Prostate gland (tissue), 2 donors: ENCODE measurements around the gene ALDH3A2. TPM values are rescaled to one million over a fixed set of nuclear protein-coding genes. Genes with fewer than 3 reads are reported as not detected.

ENCODE experiments used
- DNase-seq: peaks from one replicate; pipeline ENCODE4 v3.0.0-alpha.2; 2019; ENCODE audit warnings: low spot score
- H3K27ac ChIP-seq, 2 donors: fragments of 200-600 bp; sonication (generic); 2 replicates each; pipeline ENCODE4 v1.5.1; 2017 to 2019
- H3K27me3 ChIP-seq: fragments of 200-600 bp; sonication (generic); replicated peaks from 2 replicates; pipeline ENCODE4 v1.5.1; 2019; ENCODE audit not compliant: insufficient read depth
- H3K36me3 ChIP-seq, 2 donors: fragments of 200-600 bp; sonication (generic); 1 replicate in 1 of 2; 2 replicates in 1 of 2; pipeline versions ENCODE4 v1.5.1 to v1.8.1; 2017 to 2019
- H3K4me1 ChIP-seq: fragments of 200-600 bp; sonication (generic); replicated peaks from 2 replicates; pipeline ENCODE4 v1.5.1; 2019
- H3K4me3 ChIP-seq, 2 donors: fragments of 200-600 bp; sonication (generic); 2 replicates each; pipeline ENCODE4 v1.5.1; 2017 to 2019
- H3K9me3 ChIP-seq: fragments of 200-600 bp; sonication (generic); 2 replicates; pipeline ENCODE4 v1.5.1; 2017
- CTCF ChIP-seq, 4 experiments: fragments of 200-600 bp in 2 of 4; fragments of 450-650 bp in 2 of 4; sonication (generic) in 2 of 4; IDR thresholded peaks; 1 replicate in 3 of 4; 2 replicates in 1 of 4; pipeline ENCODE4 v1.5.1; 2016 to 2019; ENCODE audit warnings: antibody characterized with exemption in 4 of 4, mild to moderate bottlenecking in 2 of 4, moderate library complexity in 2 of 4
- POLR2A ChIP-seq: fragments of 450-650 bp; IDR thresholded peaks from one replicate; pipeline ENCODE4 v1.6.1; 2016; ENCODE audit warnings: antibody characterized with exemption, mild to moderate bottlenecking
- POLR2AphosphoS5 ChIP-seq: sonication (generic); formaldehyde crosslinking; IDR thresholded peaks from one replicate; pipeline ENCODE4 v1.6.1; 2017; ENCODE audit warnings: antibody characterized with exemption
- WGBS: methylation state at CpG from one replicate; pipeline ENCODE4 v1.1.5; 2018; 5-methylcytosine and 5-hydroxymethylcytosine counted together
- intact Hi-C: fragments of 100-400 bp; cut with DNase I; formaldehyde crosslinking; loops from one replicate; pipeline ENCODE4 v1.14.2; 2022
- total RNA-seq, 2 donors: library from RNA; depleted of rRNA; stranded (reverse); fragments of >200 nt; gene quantifications; one replicate each; pipeline ENCODE4 v1.1.0, GENCODE V29; 2016

ALDH3A2 gene
- total RNA-seq, 2 donors from 2014 or later: 202 to 357 TPM

GRCh38 chr17:19702217-19702641 lies 53.7 kb downstream of the ALDH3A2 start:
- WGBS: 66% methylated on average over 4 of the region's 4 CpGs

DNA sequence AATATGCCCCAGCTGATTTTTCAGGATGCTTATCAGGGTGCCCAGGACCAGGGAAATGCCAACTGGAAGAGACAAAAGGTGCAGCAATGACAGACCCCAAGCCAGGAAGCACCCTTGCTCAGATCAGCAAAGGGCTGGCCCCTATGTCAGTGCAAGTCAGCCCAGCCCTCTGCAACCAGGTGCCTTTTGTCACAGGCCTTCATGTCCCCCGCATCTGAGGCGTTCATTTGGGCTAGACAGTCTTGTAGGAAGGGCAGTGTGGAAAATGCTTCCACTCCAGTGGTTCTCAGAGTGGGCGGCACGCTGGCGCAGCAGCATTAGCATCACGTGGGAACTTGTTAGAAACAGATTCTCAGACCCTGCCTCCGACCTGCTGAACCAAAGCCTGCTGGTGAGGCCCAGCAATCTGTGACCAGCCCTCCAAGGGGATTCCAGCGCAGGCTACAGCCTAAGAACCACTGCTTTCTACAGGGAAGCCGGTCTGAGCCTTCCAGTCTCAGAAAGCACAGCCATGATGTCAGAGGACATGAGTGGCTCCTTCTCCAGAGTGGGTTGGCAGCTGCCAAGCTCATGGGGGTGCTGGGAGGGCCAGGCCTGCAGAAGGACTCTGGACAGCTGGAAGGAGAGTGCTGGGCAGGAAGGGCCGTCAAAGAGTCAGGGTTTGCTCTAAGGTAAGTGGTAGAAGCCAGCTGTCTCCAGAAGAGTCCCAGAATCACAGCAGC lies 54.7 kb downstream of the ALDH3A2 start:
- intact Hi-C loops: no loop called here
- Histone ChIP-seq H3K36me3 (no peaks in the 10 kb centered on the region), H3K27ac (no peak overlapping the region), H3K4me3 (no peak overlapping the region), H3K9me3 (no peaks in the 10 kb centered on the region), H3K27me3 (no peaks in the 10 kb centered on the region), H3K4me1 (no peaks in the 10 kb centered on the region)
- DNase-seq: no peak
- WGBS: 88% methylated on average over 10 of the region's 10 CpGs
- TF ChIP-seq POLR2AphosphoS5 (no peak), POLR2A (no peak), CTCF (IDR thresholded peaks at IDR 0.05) (no peak)

More at GRCh38 chr17:19702217-19702641, 53.7 kb downstream of the ALDH3A2 start:
- H3K27ac ChIP-seq: no peak overlapping the region
- no peaks in the 10 kb centered on the region for H3K4me1 ChIP-seq
- no peak for DNase-seq
- TF ChIP-seq POLR2A (no peak), CTCF (IDR thresholded peaks at IDR 0.05) (no peak), POLR2AphosphoS5 (no peak)
- intact Hi-C loops: no loop called here
- H3K4me3 ChIP-seq: no peak overlapping the region
- H3K27me3 ChIP-seq: no peaks in the 10 kb centered on the region
- no peaks in the 10 kb centered on the region for H3K36me3 ChIP-seq
- no peaks in the 10 kb centered on the region for H3K9me3 ChIP-seq

DNA sequence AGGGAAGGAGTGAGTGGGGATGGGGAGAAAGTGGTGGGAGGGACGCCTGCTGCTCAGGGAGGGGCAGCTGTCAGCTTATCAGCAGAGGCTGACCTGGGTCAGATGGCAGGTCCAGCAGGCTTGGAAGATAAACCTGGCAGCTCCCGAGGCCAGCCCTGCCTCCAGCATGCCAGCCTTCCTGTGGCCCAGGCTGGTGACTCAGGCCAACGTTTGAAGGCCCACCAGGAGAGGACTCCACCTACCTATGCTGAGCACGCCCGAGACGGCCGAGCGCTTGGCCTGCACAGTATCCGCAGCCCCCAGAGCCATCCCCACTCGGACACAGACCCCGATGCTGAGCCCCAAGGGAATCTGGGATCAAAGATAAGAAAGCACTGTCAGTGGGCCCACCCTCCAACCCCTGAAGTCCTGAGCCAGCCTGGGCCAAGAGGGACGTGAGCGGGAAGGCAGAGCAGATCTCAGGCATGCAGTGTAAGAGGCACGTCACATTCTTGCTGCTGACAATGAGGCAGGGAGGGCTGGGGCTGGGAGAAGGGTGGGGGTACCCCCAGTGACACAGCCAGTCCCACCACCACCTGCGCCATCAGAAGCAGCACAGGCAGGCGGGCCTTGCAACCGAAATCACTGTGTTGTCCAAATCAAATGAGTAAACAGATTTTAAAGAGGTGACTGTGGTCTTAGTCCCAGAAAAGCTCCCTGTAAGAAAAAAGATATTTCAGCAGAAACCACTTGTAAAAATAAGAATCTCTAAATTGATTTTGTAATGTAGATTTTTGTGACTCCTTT lies 55.5 kb downstream of the ALDH3A2 start:
- Histone ChIP-seq H3K9me3 (no peaks in the 10 kb centered on the region), H3K4me1 (no peaks in the 10 kb centered on the region), H3K4me3 (no peak overlapping the region), H3K27me3 (no peaks in the 10 kb centered on the region), H3K36me3 (no peaks in the 10 kb centered on the region), H3K27ac (no peak overlapping the region)
- intact Hi-C loops: no loop called here
- WGBS: 80% methylated on average over 17 of the region's 17 CpGs
- no peak for DNase-seq
- TF ChIP-seq CTCF (IDR thresholded peaks at IDR 0.05) (no peak), POLR2A (no peak), POLR2AphosphoS5 (no peak)

DNA sequence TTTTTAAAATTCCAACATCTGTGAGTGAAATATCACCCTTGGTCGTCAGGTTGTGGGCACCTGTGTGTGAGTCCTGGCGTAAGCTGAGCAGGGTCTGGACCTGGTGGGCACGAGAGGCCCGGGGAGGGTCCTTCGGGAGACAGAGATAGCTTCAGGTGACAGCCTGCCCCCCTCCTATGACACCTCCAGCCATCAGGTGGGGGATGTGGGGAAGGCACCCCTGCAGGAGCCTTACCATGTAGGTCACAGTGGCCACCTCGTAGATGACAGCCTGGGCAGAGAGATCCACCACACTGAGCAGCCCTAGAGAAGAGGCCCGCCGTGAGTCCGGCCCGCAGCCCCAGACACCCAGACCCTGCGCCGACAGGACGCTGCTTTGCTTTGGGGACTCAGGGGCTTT lies 56.6 kb downstream of the ALDH3A2 start:
- WGBS: 88% methylated on average over 13 of the region's 13 CpGs
- Histone ChIP-seq H3K27ac (no peak overlapping the region), H3K4me1 (no peaks in the 10 kb centered on the region), H3K36me3 (no peaks in the 10 kb centered on the region), H3K9me3 (no peaks in the 10 kb centered on the region), H3K27me3 (no peaks in the 10 kb centered on the region), H3K4me3 (no peak overlapping the region)
- intact Hi-C loops: no loop called here
- no peak for TF ChIP-seq POLR2AphosphoS5
- no peak for TF ChIP-seq CTCF (IDR thresholded peaks at IDR 0.05)
- TF ChIP-seq POLR2A: no peak
- DNase-seq: no peak
